A549 (cell line): ENCODE measurements around the gene HRC.

ENCODE experiments used
- CHD2 ChIP-seq: fragments of 150-350 bp; IDR thresholded peaks from 2 replicates; pipeline ENCODE4 v1.6.1; 2014; ENCODE audit warnings: low read length; ENCODE audit not compliant: partially characterized antibody
- CTCF ChIP-seq: fragments of >200 bp; sonication (Bioruptor Twin); formaldehyde crosslinking; IDR thresholded peaks from 3 replicates; pipeline ENCODE4 v1.5.1; 2016
- ELK1 ChIP-seq: fragments of 150-350 bp; IDR thresholded peaks from 2 replicates; pipeline ENCODE4 v1.6.1; 2014; ENCODE audit warnings: low read depth, mild to moderate bottlenecking, low read length
- HDAC2 ChIP-seq: fragments of 200-600 bp; sonication (generic); IDR thresholded peaks from 2 replicates; pipeline ENCODE4 v1.6.1; 2016
- HMGXB4 ChIP-seq: fragments of 250-450 bp; sonication (Bioruptor Pico); IDR thresholded peaks from 2 replicates; pipeline ENCODE4 v1.5.0; 2021; ENCODE audit warnings: mild to moderate bottlenecking, moderate library complexity, borderline replicate concordance
- MAX ChIP-seq: IDR thresholded peaks from 2 replicates; pipeline ENCODE4 v1.6.1; 2012
- POLR2A ChIP-seq: IDR thresholded peaks from 2 replicates; pipeline ENCODE4 v1.6.1; 2012; ENCODE audit warnings: mild to moderate bottlenecking, low read length
- RCOR1 ChIP-seq: fragments of 150-350 bp; IDR thresholded peaks from 2 replicates; pipeline ENCODE4 v1.6.1; 2014; ENCODE audit warnings: antibody characterized with exemption, low read length, low read depth
- RFX5 ChIP-seq: fragments of 450-650 bp; IDR thresholded peaks from 2 replicates; pipeline ENCODE4 v1.7.1; 2014; ENCODE audit warnings: antibody characterized with exemption, mild to moderate bottlenecking, moderate library complexity
- USF2 ChIP-seq: fragments of 450-650 bp; IDR thresholded peaks from 2 replicates; pipeline ENCODE4 v1.6.1; 2014; ENCODE audit warnings: antibody characterized with exemption

- no peak for TF ChIP-seq ELK1
- no peak for TF ChIP-seq RCOR1
- no peak for TF ChIP-seq USF2
- TF ChIP-seq CTCF: no peak
- no peak for TF ChIP-seq CHD2
- TF ChIP-seq POLR2A: no peak
- TF ChIP-seq RFX5: no peak
- no peak for TF ChIP-seq HMGXB4 (CRISPR knock-in tag)
- no peak for TF ChIP-seq MAX
- TF ChIP-seq HDAC2: no peak
These were observed at the start of gene HRC for GRCh38 chr19:49155005-49155819.
